Chondrocyte (in vitro differentiated cells): Measurements from ENCODE around the gene TRIM7. TPM values are rescaled to one million over a fixed set of nuclear protein-coding genes. Genes with fewer than 3 reads are reported as not detected.
"Not testable (repeated sequence)": the region's sequence is repeated elsewhere in the genome, so short reads cannot be mapped to it uniquely, and the experiment has no call there.

Experiments
- DNase-seq: peaks from one replicate; pipeline ENCODE4 v3.0.0; 2021; ENCODE audit warnings: mixed read lengths, low spot score
- H3K27ac Mint-ChIP-seq: one replicate; pipeline ENCODE4 v1.8.0; 2021; ENCODE audit warnings: mild to moderate bottlenecking, moderate library complexity, mixed read lengths; ENCODE audit not compliant: unreplicated experiment
- H3K27me3 Mint-ChIP-seq: 2 replicates; pipeline ENCODE4 v1.8.0; 2021; ENCODE audit warnings: low read depth, mixed read lengths
- H3K36me3 Mint-ChIP-seq: 2 replicates; pipeline ENCODE4 v1.8.0; 2021; ENCODE audit warnings: low read depth, mixed read lengths
- H3K4me1 Mint-ChIP-seq: 2 replicates; pipeline ENCODE4 v1.8.0; 2021; ENCODE audit warnings: low read depth, mild to moderate bottlenecking, mixed read lengths
- H3K4me3 Mint-ChIP-seq: one replicate; pipeline ENCODE4 v1.8.0; 2021; ENCODE audit warnings: mild to moderate bottlenecking, moderate library complexity, mixed read lengths; ENCODE audit not compliant: unreplicated experiment
- H3K9me3 Mint-ChIP-seq: 2 replicates; pipeline ENCODE4 v1.8.0; 2021; ENCODE audit warnings: low read depth, mixed read lengths
- total RNA-seq: library from RNA; stranded (reverse); gene quantifications from 3 replicates; pipeline ENCODE4 v1.2.1, GENCODE V29; 2021
- TF ChIP-seq, protein P1 (sequence below): fragments of 200-600 bp; sonication (generic); IDR thresholded peaks from 2 replicates; pipeline ENCODE4 v1.5.0; 2021; ENCODE audit warnings: antibody characterized with exemption, mild to moderate bottlenecking, moderate library complexity

TRIM7 gene
- total RNA-seq, 1 donor from 2014 or later: 5.7 TPM

DNA sequence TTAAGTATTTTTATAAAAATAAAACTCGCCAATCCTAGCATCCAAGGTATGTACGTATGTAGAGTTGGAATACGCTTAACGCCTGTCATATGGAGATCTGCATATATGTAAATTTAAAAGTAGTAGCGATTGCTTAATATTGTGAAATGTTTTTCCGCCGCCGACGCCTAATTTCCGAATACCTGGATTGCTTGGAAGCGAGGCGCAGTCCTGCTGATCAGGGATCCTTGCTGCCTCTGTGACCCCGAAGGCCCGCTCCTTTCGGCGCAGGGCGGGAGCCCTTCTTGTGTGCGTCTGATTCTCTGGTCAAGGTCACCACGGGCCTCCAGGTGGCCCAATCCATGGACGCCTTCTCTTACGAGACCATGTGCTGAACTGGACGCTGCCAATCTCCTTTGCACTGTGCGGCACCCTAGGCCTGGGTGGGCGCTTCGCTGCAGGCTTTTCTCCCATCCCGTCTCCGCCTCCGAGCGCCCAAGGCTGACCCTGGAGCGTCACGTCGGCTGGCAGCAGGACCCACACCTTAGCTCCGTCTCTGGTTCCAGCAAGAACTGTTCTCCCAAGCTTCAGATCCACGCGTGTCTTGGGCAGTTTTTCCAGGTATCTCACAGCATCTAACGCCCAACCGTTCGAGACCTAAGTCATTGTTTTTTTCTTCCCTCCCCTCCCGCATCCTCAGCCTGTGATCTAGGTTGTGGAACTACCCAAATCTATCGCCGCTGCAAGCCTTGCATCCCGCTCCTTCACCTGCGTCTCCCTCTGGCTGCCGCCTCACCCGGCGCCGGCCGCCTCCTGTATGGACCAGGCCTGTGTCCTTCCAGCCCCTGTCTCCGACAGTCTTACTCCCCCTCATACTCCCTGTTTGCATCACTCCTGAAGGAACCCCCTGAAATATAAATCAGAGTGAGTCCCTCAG is 14.5 kb upstream of the TRIM7 start:
- TF ChIP-seq, protein P1, sequence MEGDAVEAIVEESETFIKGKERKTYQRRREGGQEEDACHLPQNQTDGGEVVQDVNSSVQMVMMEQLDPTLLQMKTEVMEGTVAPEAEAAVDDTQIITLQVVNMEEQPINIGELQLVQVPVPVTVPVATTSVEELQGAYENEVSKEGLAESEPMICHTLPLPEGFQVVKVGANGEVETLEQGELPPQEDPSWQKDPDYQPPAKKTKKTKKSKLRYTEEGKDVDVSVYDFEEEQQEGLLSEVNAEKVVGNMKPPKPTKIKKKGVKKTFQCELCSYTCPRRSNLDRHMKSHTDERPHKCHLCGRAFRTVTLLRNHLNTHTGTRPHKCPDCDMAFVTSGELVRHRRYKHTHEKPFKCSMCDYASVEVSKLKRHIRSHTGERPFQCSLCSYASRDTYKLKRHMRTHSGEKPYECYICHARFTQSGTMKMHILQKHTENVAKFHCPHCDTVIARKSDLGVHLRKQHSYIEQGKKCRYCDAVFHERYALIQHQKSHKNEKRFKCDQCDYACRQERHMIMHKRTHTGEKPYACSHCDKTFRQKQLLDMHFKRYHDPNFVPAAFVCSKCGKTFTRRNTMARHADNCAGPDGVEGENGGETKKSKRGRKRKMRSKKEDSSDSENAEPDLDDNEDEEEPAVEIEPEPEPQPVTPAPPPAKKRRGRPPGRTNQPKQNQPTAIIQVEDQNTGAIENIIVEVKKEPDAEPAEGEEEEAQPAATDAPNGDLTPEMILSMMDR: no peak
- H3K4me1 Mint-ChIP-seq: peaks cover 47% of the 10 kb centered on the region
- H3K9me3 Mint-ChIP-seq: no peaks in the 10 kb centered on the region
- no peaks in the 10 kb centered on the region for H3K36me3 Mint-ChIP-seq
- H3K27me3 Mint-ChIP-seq: no peaks in the 10 kb centered on the region
- no peak overlapping the region for H3K27ac Mint-ChIP-seq
- peak overlapping the region; percentile 22 for H3K4me3 Mint-ChIP-seq
- no peak for DNase-seq

DNA sequence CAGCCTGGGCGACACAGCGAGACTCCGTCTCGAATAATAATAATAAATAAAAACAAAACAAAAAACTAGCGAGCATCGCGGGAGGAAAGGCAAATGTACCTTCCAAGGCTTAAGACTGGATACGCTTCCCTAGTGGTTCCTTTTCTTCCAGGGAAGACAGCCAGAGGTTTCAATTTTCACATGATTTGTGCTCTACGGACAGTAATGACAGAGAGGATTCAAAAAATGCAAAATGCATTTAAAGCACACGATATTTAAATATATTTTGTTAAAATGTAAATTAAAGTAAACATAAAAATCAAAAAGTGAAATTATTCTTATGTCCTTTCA is 13.8 kb upstream of the TRIM7 start:
- DNase-seq: no peak
- Mint-ChIP-seq H3K9me3 (no peaks in the 10 kb centered on the region), H3K27ac (peak overlapping the region; percentile 87), H3K4me1 (peaks cover 40% of the 10 kb centered on the region), H3K36me3 (no peaks in the 10 kb centered on the region), H3K27me3 (no peaks in the 10 kb centered on the region), H3K4me3 (peak overlapping the region; percentile 75)
- TF ChIP-seq, protein P1: no peak

DNA sequence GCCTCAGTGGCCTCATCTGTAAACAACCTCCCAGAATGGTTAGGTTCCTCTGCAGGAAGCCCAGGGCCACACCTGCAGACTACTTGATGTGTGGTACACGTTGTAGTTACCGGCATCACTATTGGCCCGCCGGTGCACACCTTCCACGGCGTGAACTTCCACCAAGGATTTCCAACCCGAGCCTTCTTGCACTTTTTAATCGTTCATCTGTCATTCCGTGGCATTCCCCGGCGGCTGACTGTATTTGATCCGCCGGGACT is 12.7 kb upstream of the TRIM7 start:
- TF ChIP-seq, protein P1: no peak
- H3K4me3 Mint-ChIP-seq: peak overlapping the region; percentile 75
- H3K27me3 Mint-ChIP-seq: no peaks in the 10 kb centered on the region
- H3K4me1 Mint-ChIP-seq: peaks cover 38% of the 10 kb centered on the region
- no peaks in the 10 kb centered on the region for H3K36me3 Mint-ChIP-seq
- no peak for DNase-seq
- H3K27ac Mint-ChIP-seq: peak overlapping the region; percentile 90
- H3K9me3 Mint-ChIP-seq: no peaks in the 10 kb centered on the region

DNA sequence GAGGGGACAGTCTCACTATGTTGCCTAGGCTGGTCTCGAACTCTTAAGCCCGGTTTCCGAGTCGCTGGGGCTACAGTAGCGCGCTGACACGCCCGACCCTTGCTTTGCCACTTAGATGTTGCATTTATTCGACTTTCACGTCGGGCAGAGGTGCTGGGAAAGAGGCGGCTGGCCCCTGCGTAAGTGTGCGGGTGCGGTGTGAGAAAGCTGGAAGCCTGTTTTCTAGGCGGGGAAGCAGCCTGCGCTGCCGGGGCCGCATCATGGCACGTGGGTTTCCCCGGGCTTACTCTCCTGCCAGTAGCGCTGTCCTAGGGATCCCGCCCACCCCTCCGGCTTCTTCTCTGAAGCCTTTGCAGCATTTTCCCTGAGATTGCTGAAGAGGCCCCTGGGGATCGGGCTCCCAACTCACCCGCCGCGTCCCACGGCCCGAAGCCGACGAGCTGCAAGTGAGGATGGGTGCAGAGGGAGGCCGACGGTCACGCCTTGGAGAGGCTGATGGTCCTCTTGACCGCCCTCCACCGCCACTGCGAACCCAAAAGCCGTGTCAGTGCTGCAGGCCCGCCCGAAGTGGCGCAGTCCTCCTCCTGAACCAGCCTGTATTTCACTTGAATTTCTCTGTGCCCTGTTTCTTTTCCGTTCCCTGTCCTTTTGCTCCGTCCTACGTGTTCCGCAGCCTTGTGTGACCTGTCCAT is 12.3 kb upstream of the TRIM7 start:
- no peak for DNase-seq
- Mint-ChIP-seq H3K4me3 (peak overlapping the region; percentile 75), H3K36me3 (no peaks in the 10 kb centered on the region), H3K27me3 (no peaks in the 10 kb centered on the region), H3K9me3 (no peaks in the 10 kb centered on the region), H3K4me1 (peaks cover 36% of the 10 kb centered on the region), H3K27ac (peak overlapping the region; percentile 90)
- TF ChIP-seq, protein P1: peak; percentile 55

DNA sequence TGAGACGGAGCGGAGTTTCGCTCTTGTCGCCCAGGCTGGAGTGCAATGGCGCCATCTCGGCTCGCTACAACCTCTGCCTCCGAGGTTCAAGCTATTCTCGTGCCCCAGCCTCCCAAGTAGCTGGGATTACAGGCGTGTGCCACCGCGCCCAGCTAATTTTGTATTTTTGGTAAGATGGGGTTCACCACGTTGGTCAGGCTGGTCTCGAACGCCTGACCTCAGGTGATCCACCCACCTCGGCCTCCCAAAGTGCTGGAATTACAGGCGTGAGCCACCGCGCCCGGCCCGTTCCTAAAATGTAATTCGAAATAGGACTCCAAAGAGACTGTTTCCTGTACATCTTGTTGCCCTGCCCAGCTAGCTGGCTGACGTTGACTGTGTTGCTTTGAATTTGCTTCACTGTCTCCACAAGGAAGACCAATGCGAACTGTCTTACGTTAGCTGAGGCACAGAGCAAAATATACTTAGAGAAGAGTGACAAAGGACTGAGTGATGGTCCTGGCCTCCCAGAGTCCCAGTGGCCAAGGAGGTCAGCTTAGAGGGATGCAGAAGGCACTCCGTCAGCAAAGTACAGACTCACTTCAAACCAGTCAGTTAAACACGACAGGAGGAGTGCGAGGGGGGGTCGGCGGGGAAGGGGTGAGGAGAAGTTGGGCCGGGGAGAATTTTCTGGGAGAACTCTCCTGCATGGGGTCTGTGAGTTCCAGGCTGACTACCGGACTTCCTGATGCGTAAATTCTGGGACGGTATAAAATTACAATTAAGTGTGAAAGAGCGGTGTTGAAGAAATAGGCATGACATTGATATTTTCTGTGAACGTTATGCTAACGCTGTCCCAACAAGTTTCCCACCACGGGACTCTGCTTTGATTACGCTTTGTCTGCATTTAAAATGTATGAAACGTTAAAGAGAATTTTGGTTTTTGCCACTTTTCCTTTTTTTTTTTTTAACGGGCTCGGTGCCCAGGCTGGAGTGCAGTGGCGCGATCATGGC is 11.3 kb upstream of the TRIM7 start:
- Mint-ChIP-seq H3K27me3 (no peaks in the 10 kb centered on the region), H3K4me3 (peak overlapping the region; percentile 68), H3K27ac (peak overlapping the region; percentile 51), H3K4me1 (peaks cover 31% of the 10 kb centered on the region), H3K36me3 (no peaks in the 10 kb centered on the region), H3K9me3 (no peaks in the 10 kb centered on the region)
- TF ChIP-seq, protein P1: no peak
- no peak for DNase-seq

DNA sequence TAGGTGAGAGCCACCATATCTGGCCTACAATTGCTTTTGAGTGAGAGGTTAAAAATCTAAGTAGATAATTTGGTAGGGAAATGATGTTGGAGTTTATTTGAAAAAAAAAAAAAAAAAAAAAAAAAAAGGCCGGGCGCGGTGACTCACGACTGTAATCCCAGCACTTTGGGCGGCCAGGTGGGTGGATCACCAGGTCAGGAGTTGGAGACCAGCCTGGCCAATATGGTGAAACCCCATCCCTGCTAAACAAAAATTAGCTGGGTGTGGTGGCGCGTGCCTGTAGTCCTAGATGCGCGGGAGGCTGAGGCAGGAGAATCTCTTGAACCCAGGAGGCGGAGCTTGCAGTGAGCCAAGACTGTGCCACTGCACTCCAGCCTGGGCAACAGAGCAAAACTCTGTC is 9.3 kb upstream of the TRIM7 start:
- H3K9me3 Mint-ChIP-seq, H3K4me3 Mint-ChIP-seq, H3K36me3 Mint-ChIP-seq, DNase-seq, H3K27me3 Mint-ChIP-seq, H3K27ac Mint-ChIP-seq: not testable (repeated sequence)
- peaks cover 26% of the 10 kb centered on the region for H3K4me1 Mint-ChIP-seq
